Hepatocyte (in vitro differentiated cells): ENCODE results near the gene TMEM150C. TPM values are rescaled to one million over a fixed set of nuclear protein-coding genes. Genes with fewer than 3 reads are reported as not detected.

ENCODE experiments used
- DNase-seq: peaks from one replicate; pipeline ENCODE4 v3.0.0-alpha.2; 2016; ENCODE audit warnings: low spot score
- H2AFZ ChIP-seq: fragments of 200-600 bp; sonication (generic); 2 replicates; pipeline ENCODE4 v1.6.0; 2016; ENCODE audit warnings: antibody characterized with exemption, mild to moderate bottlenecking
- H3K27ac ChIP-seq: fragments of 200-600 bp; sonication (generic); 2 replicates; pipeline ENCODE4 v1.5.1; 2016; ENCODE audit warnings: mild to moderate bottlenecking
- H3K27me3 ChIP-seq: fragments of 200-600 bp; sonication (generic); 2 replicates; pipeline ENCODE4 v1.6.1; 2016
- H3K36me3 ChIP-seq: fragments of 200-600 bp; sonication (generic); replicated peaks from 2 replicates; pipeline ENCODE4 v1.5.1; 2016; ENCODE audit warnings: low read depth; ENCODE audit not compliant: insufficient read depth
- H3K4me1 ChIP-seq: fragments of 200-600 bp; sonication (generic); 2 replicates; pipeline ENCODE4 v1.5.1; 2016; ENCODE audit warnings: mild to moderate bottlenecking, moderate library complexity; ENCODE audit not compliant: insufficient read depth
- H3K4me2 ChIP-seq: fragments of 200-600 bp; sonication (generic); 2 replicates; pipeline ENCODE4 v1.6.0; 2016
- H3K4me3 ChIP-seq: fragments of 200-600 bp; sonication (generic); 2 replicates; pipeline ENCODE4 v1.5.1; 2016; ENCODE audit warnings: mild to moderate bottlenecking
- H3K79me2 ChIP-seq: fragments of 200-600 bp; sonication (generic); 2 replicates; pipeline ENCODE4 v1.6.0; 2017; ENCODE audit warnings: mild to moderate bottlenecking
- H3K9me2 ChIP-seq: fragments of 200-600 bp; sonication (generic); replicated peaks from 2 replicates; pipeline ENCODE4 v1.6.0; 2017; ENCODE audit warnings: mild to moderate bottlenecking; ENCODE audit not compliant: insufficient read depth
- H3K9me3 ChIP-seq: fragments of 200-600 bp; sonication (generic); 2 replicates; pipeline ENCODE4 v1.5.1; 2016; ENCODE audit warnings: low read depth, mild to moderate bottlenecking
- H4K20me1 ChIP-seq: fragments of 200-600 bp; sonication (generic); 2 replicates; pipeline ENCODE4 v1.6.0; 2016; ENCODE audit warnings: mild to moderate bottlenecking; ENCODE audit not compliant: insufficient read depth, poor library complexity, severe bottlenecking
- EZH2 ChIP-seq: fragments of 200-600 bp; sonication (generic); IDR thresholded peaks from 2 replicates; pipeline ENCODE4 v1.6.1; 2016; ENCODE audit warnings: antibody characterized with exemption, mild to moderate bottlenecking, borderline replicate concordance
- EZH2phosphoT487 ChIP-seq: fragments of 200-600 bp; sonication (generic); IDR thresholded peaks from one replicate; pipeline ENCODE4 v1.6.1; 2018; ENCODE audit warnings: antibody characterized with exemption, mild to moderate bottlenecking, low read depth, moderate library complexity; ENCODE audit not compliant: unreplicated experiment, severe bottlenecking
- WGBS: methylation state at CpG from one replicate; pipeline ENCODE4 v1.1.6; 2016; ENCODE audit warnings: low lambda C conversion rate; ENCODE audit errors: missing lambda C conversion rate; 5-methylcytosine and 5-hydroxymethylcytosine counted together
- polyA plus RNA-seq: library from polyadenylated mRNA; unstranded; fragments of >200 nt; fragmentation: Nextera tagmentation; extraction: Ambion mirVana; gene quantifications from 2 replicates; pipeline ENCODE4 v1.2.1, GENCODE V29; 2016
- total RNA-seq: library from RNA; depleted of rRNA; stranded (reverse); fragments of >200 nt; gene quantifications from 2 replicates; pipeline ENCODE4 v1.2.3, GENCODE V29; 2014
- TF ChIP-seq, protein P1 (sequence below): fragments of 200-600 bp; sonication (generic); IDR thresholded peaks from 2 replicates; pipeline ENCODE4 v1.5.1; 2016; ENCODE audit warnings: antibody characterized with exemption, mild to moderate bottlenecking; ENCODE audit not compliant: poor library complexity

Gene TMEM150C
- total and polyA plus RNA-seq, 2 experiments from 2014 or later = 3.3 to 4.5 TPM

DNA sequence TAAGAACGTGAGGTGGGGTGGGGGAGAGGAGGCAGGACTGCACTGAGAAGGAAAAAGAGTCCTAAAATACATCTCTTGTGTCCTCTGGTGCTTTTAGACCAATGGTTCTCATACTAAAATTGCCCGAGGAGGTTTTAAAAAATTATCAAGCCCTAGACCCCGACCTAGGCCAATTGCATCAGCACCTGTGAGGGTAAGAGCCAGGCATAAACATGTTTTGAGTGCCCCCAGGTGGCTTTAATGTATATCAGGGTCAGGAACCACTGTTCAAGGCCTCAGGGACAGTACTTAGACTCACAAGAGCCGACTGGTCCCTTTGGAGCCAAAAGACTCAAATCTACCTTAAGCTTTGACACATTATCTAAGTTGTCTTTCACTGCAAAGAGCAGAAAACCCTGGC is 37.5 kb upstream of the TMEM150C start:
- no peak overlapping the region for H2AFZ ChIP-seq
- no peak for DNase-seq
- WGBS = 61% methylated on average over 4 of the region's 4 CpGs

DNA sequence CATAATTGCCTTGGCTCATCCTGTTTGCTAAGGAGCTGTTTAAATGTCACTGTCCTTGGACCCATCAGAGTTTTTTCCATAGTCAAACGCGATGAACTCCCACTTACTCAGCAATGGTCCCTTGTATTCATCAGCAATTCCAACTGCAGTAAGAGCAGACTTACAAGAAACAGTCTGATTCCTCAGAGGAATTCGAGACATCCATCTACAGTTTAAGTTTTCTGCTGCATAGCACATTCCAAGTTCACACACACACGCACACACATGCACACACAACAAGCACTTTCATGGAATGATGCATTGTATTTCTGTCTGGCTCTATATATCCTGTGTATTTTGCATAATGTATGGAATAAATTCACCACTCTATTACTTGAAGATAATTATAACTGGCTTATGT is 32.7 kb upstream of the TMEM150C start:
- 68% methylated on average over 4 of the region's 4 CpGs for WGBS
- Histone ChIP-seq H3K79me2 (no peaks in the 10 kb centered on the region), H3K4me2 (no peak overlapping the region), H4K20me1 (no peaks in the 10 kb centered on the region), H3K9me2 (no peaks in the 10 kb centered on the region), H3K9me3 (no peaks in the 10 kb centered on the region), H2AFZ (no peak overlapping the region), H3K27me3 (no peaks in the 10 kb centered on the region), H3K4me3 (no peak overlapping the region), H3K27ac (no peak overlapping the region), H3K36me3 (no peaks in the 10 kb centered on the region), H3K4me1 (no peaks in the 10 kb centered on the region)
- DNase-seq = no peak
- TF ChIP-seq EZH2phosphoT487 (no peak), EZH2 (no peak)
- TF ChIP-seq, protein P1, sequence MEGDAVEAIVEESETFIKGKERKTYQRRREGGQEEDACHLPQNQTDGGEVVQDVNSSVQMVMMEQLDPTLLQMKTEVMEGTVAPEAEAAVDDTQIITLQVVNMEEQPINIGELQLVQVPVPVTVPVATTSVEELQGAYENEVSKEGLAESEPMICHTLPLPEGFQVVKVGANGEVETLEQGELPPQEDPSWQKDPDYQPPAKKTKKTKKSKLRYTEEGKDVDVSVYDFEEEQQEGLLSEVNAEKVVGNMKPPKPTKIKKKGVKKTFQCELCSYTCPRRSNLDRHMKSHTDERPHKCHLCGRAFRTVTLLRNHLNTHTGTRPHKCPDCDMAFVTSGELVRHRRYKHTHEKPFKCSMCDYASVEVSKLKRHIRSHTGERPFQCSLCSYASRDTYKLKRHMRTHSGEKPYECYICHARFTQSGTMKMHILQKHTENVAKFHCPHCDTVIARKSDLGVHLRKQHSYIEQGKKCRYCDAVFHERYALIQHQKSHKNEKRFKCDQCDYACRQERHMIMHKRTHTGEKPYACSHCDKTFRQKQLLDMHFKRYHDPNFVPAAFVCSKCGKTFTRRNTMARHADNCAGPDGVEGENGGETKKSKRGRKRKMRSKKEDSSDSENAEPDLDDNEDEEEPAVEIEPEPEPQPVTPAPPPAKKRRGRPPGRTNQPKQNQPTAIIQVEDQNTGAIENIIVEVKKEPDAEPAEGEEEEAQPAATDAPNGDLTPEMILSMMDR = no peak

More for the DNA sequence above, 37.5 kb upstream of the TMEM150C start:
- Histone ChIP-seq H4K20me1 (no peaks in the 10 kb centered on the region), H3K9me3 (no peaks in the 10 kb centered on the region), H3K79me2 (no peaks in the 10 kb centered on the region), H3K4me3 (no peak overlapping the region), H3K27ac (no peak overlapping the region), H3K4me2 (no peak overlapping the region), H3K27me3 (no peaks in the 10 kb centered on the region), H3K36me3 (no peaks in the 10 kb centered on the region), H3K4me1 (no peaks in the 10 kb centered on the region), H3K9me2 (no peaks in the 10 kb centered on the region)
- TF ChIP-seq EZH2phosphoT487 (no peak), EZH2 (no peak)
- TF ChIP-seq, protein P1 = no peak

DNA sequence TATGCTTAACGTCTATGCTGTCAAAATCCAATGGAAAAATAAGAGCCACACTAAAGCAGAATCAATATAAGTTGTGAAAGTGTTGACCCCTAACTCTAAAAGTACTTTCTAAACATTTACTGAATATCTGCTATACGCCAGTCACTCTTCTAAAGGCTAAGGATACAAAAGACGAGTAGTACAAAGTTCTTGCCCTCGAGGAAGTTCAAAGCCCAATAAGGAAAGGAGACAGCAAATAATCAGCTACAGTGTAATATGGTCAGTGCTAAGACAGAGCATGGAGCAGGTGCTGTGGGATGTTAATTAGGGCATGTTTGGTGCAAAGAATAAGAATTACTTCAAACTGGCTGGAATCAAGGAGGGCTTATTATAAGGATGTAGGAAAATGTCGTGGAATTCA is 31.6 kb upstream of the TMEM150C start:
- WGBS = 58% methylated on average over 5 of the region's 5 CpGs
- Histone ChIP-seq H3K4me1 (no peaks in the 10 kb centered on the region), H3K9me2 (no peaks in the 10 kb centered on the region), H2AFZ (no peak overlapping the region), H3K27me3 (no peaks in the 10 kb centered on the region), H3K9me3 (no peaks in the 10 kb centered on the region), H4K20me1 (no peaks in the 10 kb centered on the region), H3K27ac (no peak overlapping the region), H3K36me3 (no peaks in the 10 kb centered on the region), H3K79me2 (no peaks in the 10 kb centered on the region), H3K4me2 (no peak overlapping the region), H3K4me3 (no peak overlapping the region)
- no peak for DNase-seq
- no peak for TF ChIP-seq EZH2phosphoT487
- TF ChIP-seq, protein P1 = no peak
- TF ChIP-seq EZH2 = no peak

DNA sequence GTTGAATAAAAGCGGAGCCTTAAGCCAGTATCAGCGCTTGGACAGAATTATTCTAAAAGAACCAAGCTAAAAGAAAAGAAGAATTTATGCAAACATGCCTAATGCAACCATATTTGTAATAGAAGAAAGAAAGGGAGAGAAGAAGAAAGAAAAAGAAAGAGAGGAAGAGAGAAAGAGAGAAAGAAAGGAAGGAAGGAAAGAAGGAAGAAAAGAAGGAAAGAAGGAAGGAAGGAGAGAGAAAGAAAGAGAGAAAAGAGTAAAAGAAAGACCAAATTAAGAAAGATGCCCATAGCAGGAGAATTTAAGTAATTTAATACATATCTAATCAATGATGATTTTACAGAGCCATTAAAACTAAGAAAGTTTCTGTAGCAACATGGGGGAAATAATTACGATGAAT is 30.9 kb upstream of the TMEM150C start:
- TF ChIP-seq EZH2phosphoT487 (no peak), EZH2 (no peak)
- TF ChIP-seq, protein P1 = no peak
- H3K4me2 ChIP-seq = no peak overlapping the region
- no peaks in the 10 kb centered on the region for H4K20me1 ChIP-seq
- H3K27ac ChIP-seq = no peak overlapping the region
- no peak overlapping the region for H2AFZ ChIP-seq
- H3K9me2 ChIP-seq = no peaks in the 10 kb centered on the region
- WGBS = 96% methylated on average over 3 of the region's 3 CpGs
- H3K27me3 ChIP-seq = no peaks in the 10 kb centered on the region
- H3K79me2 ChIP-seq = no peaks in the 10 kb centered on the region
- no peaks in the 10 kb centered on the region for H3K4me1 ChIP-seq
- H3K4me3 ChIP-seq = no peak overlapping the region
- no peak for DNase-seq
- no peaks in the 10 kb centered on the region for H3K9me3 ChIP-seq
- no peaks in the 10 kb centered on the region for H3K36me3 ChIP-seq
